HG02840 (cell line): Measurements from ENCODE around the gene ZC3H13.

Source experiments
- ATAC-seq: cut with Tn5 transposase; IDR thresholded peaks from one replicate; pipeline ENCODE4 v1.9.1; 2021; ENCODE audit warnings: mild to moderate bottlenecking, moderate library complexity, moderate number of reproducible peaks; ENCODE audit not compliant: unreplicated experiment, low FRiP score

Gene ZC3H13

GRCh38 chr13:46071590-46072249 is 19.2 kb upstream of the ZC3H13 start:
- no peak for ATAC-seq

GRCh38 chr13:46063292-46063691 is 10.7 kb upstream of the ZC3H13 start:
- ATAC-seq = no peak

DNA sequence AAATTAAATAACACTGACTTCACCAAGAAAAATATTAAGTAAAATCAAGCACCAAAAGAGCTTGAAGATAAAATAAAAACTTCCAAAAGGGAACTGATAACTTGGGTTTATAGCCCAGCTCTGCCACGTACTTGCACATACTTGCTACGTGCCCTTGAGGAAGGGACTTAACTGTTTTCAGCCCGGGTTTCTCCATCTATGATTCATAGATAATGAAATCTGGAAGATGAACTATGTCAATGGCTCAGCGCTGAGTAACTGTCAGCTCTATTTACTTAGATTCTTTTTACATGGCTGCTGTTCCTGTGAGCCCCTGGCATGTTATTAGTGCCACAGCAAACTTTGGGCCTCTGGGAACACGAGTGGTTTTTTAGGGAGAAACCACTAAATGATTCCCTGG is 9.6 kb upstream of the ZC3H13 start:
- ATAC-seq = no peak

GRCh38 chr13:46059405-46059804 is 6.9 kb upstream of the ZC3H13 start:
- no peak for ATAC-seq

- ATAC-seq = no peak
Measured at GRCh38 chr13:46058268-46058667, 5.7 kb upstream of the ZC3H13 start.

DNA sequence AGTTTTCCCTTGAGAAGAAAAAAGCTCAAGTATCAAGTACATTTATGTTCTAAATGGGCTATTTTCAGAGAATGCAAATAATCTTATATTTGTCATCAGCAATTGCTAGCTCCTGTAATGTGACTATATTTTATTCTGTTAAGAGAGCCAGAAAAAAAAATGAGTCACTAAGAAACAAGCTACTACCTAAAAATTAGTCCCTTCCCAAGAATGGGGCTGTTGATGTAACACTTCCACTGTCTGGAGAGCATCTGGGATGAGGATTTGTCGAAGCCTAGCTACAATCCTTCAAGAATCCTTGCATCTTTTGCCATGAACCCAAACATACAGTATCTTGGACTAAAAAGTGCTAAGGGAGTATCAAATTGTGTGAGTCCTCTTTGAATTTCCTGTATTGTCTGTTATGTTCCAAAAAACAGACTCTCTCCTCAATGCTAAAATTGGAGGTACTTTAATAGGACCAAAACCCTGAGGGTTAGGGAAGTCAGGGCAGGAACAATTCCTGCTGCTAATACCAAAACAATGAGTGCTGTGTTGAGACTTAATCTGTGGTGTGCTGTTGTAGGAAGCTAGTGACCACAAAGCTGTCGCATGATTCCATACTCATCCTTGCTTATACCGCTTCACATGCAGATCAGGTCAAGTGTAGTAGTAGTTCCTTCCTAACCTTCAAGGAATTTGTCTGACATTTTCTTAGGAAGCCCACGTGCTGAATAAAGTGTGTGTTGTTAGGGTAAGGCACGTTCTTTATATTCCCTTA is 4.9 kb upstream of the ZC3H13 start:
- ATAC-seq = no peak

DNA sequence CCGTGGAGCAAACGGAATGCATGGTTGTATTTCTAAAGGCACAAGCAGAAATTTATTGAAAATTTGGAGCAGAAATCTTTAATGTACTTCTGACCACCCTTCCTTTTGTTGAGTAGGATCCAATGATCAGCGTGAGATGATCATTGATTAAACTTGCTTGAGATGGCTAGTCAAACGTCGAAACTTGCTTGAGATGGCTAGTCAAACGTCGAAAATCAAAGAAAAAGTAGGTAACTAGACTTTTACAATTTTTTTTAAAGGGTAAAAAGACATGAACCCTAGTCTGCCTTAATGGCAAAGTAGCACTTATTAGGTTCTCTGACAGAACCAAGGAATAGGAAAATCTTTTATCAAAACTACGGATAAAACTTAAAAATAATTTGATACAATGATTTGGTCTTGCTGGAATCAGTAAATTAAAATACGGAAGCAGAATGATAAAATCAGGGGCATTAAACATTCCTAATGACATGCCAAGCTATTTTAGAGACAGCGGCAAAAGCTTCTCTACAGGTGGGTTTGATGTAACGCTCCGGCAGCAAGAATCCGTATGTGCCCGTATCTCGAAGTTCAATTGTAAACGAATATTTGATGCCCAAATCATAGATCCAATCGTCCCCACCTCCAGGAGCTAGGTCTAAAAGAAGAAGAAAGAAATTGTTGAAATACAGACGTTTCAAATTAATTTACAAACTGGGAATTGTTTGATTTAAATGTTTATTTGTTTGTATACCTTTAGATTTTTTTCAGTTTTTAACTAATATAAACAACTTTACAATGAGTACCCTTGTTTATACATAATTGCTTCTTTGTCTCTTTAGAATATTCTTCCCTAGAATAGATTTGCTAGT is 841 bp upstream of the ZC3H13 start:
- ATAC-seq = no peak

DNA sequence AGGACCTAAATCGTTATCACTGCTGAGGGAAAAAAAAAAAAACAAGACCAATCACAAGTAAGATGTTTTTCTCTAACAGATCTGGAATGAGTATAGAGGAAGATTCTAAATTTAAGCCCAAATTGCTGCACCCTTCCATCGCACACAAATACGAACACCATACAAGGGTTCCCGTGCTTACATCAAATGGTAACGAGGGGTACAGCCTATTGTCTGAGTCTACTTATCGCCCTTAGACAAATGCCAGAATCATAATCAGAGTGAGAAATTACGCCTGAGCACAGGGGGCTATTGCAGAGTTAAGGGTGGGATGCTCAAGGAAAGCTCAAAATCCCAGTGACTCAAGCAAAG is 603 bp downstream of the ZC3H13 start:
- no peak for ATAC-seq

GRCh38 chr13:46050771-46051170 is 1.8 kb downstream of the ZC3H13 start:
- ATAC-seq = no peak

DNA sequence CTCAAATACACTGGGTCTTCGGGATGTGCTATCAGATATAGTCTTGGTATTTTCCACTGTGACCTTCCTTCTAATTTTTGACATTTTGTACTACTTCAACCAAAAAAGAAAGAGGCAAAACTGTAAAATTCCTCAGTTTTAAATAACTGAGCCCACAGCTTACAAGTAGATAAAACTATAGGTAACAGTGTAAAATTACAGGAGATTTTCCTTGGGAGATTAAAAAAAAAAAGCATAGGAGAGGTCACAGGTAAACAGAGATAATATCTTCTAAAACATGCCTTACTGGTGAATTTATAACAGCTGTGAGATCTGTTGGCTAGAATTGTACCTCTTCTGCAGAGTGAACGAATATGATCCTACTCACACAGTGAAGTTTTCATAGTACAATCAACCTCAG is 7.1 kb downstream of the ZC3H13 start:
- ATAC-seq = no peak

DNA sequence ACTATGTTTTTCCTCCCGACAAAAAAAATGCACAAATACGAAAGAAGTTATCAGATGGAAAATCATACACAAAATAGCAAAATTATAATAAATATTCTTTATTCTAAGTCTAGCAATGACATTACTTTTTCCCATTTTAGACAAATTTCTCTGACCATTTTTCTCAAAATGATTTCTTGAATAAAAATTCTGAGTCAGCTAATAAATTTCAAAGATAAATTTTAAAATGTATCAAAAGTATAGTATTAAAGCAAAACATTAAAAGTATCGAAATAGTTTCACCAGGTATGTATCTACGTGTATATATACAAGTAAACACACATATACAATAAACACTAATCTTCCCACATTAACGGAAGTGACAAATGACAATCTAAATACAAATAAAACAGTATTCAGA is 8.9 kb downstream of the ZC3H13 start:
- no peak for ATAC-seq

- no peak for ATAC-seq
Measured at GRCh38 chr13:46041419-46041839, 11.1 kb downstream of the ZC3H13 start.

DNA sequence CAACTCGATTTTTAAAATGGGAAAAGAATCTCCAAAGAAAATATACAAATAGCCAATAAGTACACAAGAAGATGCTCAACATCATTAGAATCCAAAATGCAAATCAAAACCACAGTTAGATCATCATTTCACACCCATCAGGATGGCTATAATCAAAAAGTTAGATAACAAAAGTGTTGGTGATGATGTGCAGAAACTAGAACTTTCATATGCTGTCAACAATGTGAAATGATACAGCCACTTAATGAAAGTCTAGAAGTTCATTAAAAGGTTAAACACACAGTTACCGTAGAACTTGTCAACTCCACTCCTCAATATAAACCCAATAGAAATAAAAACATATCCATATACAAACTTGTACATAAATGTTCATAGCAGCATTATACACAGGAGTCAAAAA is 11.8 kb downstream of the ZC3H13 start:
- ATAC-seq = no peak

GRCh38 chr13:46039411-46040182 is 12.9 kb downstream of the ZC3H13 start:
- ATAC-seq = no peak

- ATAC-seq = no peak
Measured at GRCh38 chr13:46038296-46038695, 14.2 kb downstream of the ZC3H13 start.

DNA sequence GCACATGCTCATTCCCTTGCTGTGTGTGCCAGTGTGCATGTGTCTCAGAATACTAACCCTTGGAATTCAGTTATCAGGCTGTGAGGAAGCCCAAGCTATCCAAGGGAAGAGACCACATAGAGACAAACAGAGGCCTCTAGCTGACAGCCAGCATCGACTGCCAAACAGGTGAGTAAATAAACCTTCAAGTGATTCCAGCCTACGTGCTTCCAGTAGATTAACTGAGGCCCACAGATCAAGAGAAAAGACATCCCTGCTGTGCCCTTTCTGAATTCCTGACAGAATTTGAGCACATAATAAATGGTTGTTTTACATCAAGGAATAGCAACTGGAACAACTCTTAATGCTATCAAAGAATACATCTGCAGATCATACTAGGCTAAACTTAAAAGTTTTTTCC is 17.5 kb downstream of the ZC3H13 start:
- ATAC-seq = no peak

DNA sequence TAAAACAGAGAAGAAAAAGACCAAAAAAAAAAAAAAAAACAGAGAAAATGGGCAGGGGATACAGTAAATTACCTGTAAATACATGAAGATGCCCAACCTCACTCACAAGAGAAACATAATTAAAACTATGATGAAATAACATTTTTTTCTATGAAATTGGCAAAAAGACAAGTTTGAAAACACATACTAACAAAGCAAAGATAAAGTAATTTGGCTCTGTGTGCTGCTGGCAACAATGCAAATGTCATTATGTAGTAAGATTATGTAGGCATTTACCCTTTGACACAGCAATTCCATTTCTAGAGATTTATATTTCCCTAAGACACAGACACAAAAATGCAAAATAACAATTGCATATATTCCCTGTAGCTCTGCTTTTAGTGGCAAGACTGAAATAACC is 20.2 kb downstream of the ZC3H13 start:
- ATAC-seq = no peak

DNA sequence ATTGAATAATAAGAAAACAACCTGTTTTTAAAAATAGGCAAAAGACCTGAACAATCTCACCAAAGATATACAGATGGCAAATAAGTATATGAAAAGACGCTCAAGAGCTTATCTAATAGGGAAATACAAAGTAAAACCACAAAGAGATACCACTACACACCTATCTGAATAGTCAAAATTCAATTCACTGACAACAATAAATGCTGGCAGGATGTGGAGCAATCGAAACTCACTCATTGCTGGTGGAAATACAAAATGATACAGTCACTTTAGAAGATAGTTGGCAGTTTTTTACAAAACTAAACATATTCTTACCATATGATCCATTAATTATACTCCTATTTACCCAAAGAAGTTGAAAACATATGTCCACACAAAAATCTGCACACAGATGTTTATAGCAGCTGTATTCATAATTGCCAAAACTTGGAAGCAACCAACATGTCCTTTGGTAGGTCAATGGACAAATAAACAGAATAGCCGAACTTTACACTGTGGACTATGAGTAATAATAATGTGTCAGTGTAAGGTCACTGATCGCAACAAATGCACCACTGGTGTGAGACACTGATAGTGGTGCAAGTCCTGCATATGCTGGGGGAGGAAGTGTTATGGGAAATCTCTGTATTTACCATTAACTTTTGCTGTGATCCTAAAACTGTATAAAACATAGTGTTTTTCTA is 20.8 kb downstream of the ZC3H13 start:
- ATAC-seq = no peak

- ATAC-seq = no peak
Measured at GRCh38 chr13:46025157-46025556, 27.4 kb downstream of the ZC3H13 start.

DNA sequence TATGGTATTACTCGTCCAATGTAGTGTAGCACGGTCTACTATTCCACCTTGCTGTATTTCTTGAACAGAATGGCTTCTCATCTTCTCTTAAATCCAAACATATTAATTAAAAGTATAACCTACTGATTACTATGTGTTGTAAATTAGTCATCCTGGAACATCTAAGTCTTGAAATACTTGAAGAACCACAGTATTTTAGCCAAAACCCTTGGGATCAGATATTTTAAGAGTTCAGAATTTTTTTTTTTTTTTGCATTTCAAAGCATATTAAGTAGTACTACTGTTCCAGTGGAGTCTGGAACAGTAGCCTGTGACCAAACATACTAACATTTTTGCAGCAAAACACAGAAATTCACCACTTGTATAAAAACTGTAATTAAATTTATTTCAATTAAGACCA is 30.1 kb downstream of the ZC3H13 start:
- no peak for ATAC-seq
